GM12878 (cell line): ENCODE results near the gene IRF2BPL. TPM values are rescaled to one million over a fixed set of nuclear protein-coding genes. Genes with fewer than 3 reads are reported as not detected.

Experiments
- ATAC-seq: fragments of 200-7000 bp; cut with Tn5 transposase; 3 replicates; pipeline ENCODE4 v1.9.1; 2020; ENCODE audit warnings: mild to moderate bottlenecking, moderate library complexity
- BruUV-seq: library from RNA; stranded (reverse); fragments of 400-500 nt; replicated peaks from 2 replicates; lab custom pipeline; 2021; lab: Mats Ljungman, UMichigan
- CTCF ChIA-PET: fragments of 300-600 bp; sonication (Branson Sonifier 250); formaldehyde crosslinking; extraction: SDS; loops from one replicate; lab custom pipeline; 2021; ENCODE audit warnings: inconsistent platforms; lab: Yijun Ruan, JAX
- POLR2A ChIA-PET: fragments of 350-600 bp; formaldehyde crosslinking; extraction: SDS; loops from one replicate; lab custom pipeline; 2021; ENCODE audit warnings: inconsistent platforms; lab: Charles Lee
- RAD21 ChIA-PET: fragments of 300-600 bp; sonication (Branson Sonifier 250); formaldehyde crosslinking; loops from one replicate; lab custom pipeline; 2023; ENCODE audit warnings: antibody characterized with exemption; ENCODE audit not compliant: unreplicated experiment; lab: Charles Lee
- SMC1A ChIA-PET: fragments of 300-600 bp; sonication (Branson Sonifier 250); formaldehyde crosslinking; loops from one replicate; lab custom pipeline; 2023; ENCODE audit not compliant: unreplicated experiment, uncharacterized antibody; lab: Charles Lee
- DNase-seq: peaks from one replicate; pipeline ENCODE4 v3.0.0-alpha.2; 2011; ENCODE audit warnings: low read depth, low spot score
- FAIRE-seq: peaks from 3 replicates; lab custom pipeline; 2011; peaks lifted over from hg19 to GRCh38; lab: Jason Lieb, UNC
- H2AFZ ChIP-seq: 2 replicates; pipeline ENCODE4 v1.6.0; 2011; ENCODE audit warnings: low read depth, low read length, control low read depth; ENCODE audit not compliant: control insufficient read depth
- H3K27ac ChIP-seq: 2 replicates; pipeline ENCODE4 v1.5.1; 2011; ENCODE audit warnings: control low read depth; ENCODE audit not compliant: control insufficient read depth, insufficient read depth
- H3K27me3 ChIP-seq, 2 experiments: replicated peaks in 1 of 2; 2 replicates each; pipeline versions ENCODE4 v1.6.0 to v1.6.1; 2011; ENCODE audit warnings: low read length in 1 of 2; ENCODE audit not compliant: control insufficient read depth in 2 of 2, insufficient read depth in 2 of 2
- H3K36me3 ChIP-seq, 2 experiments: 2 replicates each; pipeline ENCODE4 v1.5.1; 2011; ENCODE audit warnings: low read length in 1 of 2; ENCODE audit not compliant: control insufficient read depth in 2 of 2, insufficient read depth in 2 of 2
- H3K4me1 ChIP-seq: 2 replicates; pipeline ENCODE4 v1.6.1; 2011; ENCODE audit warnings: mild to moderate bottlenecking, low read length, moderate library complexity, mixed read lengths; ENCODE audit not compliant: control insufficient read depth, insufficient read depth
- H3K4me2 ChIP-seq: 2 replicates; pipeline ENCODE4 v1.6.0; 2011; ENCODE audit warnings: control low read depth; ENCODE audit not compliant: control insufficient read depth, insufficient read depth
- H3K4me3 ChIP-seq: fragments of 200-600 bp; sonication (generic); 2 replicates; pipeline ENCODE4 v1.5.1; 2016
- H3K79me2 ChIP-seq: 2 replicates; pipeline ENCODE4 v1.6.0; 2011; ENCODE audit warnings: low read length; ENCODE audit not compliant: control insufficient read depth, insufficient read depth
- H3K9ac ChIP-seq: 2 replicates; pipeline ENCODE4 v1.8.0; 2011; ENCODE audit warnings: low read length, control low read depth, mixed read lengths; ENCODE audit not compliant: control insufficient read depth, insufficient read depth
- H3K9me3 ChIP-seq: replicated peaks from 3 replicates; pipeline ENCODE4 v1.5.1; 2011; ENCODE audit warnings: mild to moderate bottlenecking, low read length; ENCODE audit not compliant: control insufficient read depth, insufficient read depth
- H4K20me1 ChIP-seq: 2 replicates; pipeline ENCODE4 v1.6.0; 2011; ENCODE audit not compliant: control insufficient read depth, insufficient read depth
- CEBPZ ChIP-seq: fragments of 150-350 bp; IDR thresholded peaks from 2 replicates; pipeline ENCODE4 v1.6.1; 2016; ENCODE audit warnings: low read depth, low read length
- POLR2A ChIP-seq: IDR thresholded peaks from 2 replicates; pipeline ENCODE4 v1.6.1; 2011; ENCODE audit warnings: low read depth, mild to moderate bottlenecking, low read length
- POLR2AphosphoS5 ChIP-seq: IDR thresholded peaks from 2 replicates; pipeline ENCODE4 v1.6.1; 2011; ENCODE audit warnings: mild to moderate bottlenecking, low read length, inconsistent platforms
- WGBS: methylation state at CpG from one replicate; pipeline ENCODE4 v1.1.6; 2016; ENCODE audit warnings: low lambda C conversion rate; ENCODE audit not compliant: insufficient replicate concordance, insufficient coverage; ENCODE audit errors: missing lambda C conversion rate; 5-methylcytosine and 5-hydroxymethylcytosine counted together
- in situ Hi-C: fragments of 300-500 bp; cut with MboI; formaldehyde crosslinking; loops from 9 replicates; pipeline ENCODE4 v1.14.3; 2018; ENCODE audit warnings: mixed read lengths
- intact Hi-C: fragments of 100-400 bp; cut with micrococcal nuclease; formaldehyde crosslinking; loops from one replicate; pipeline ENCODE4 v1.14.2; 2022; ENCODE audit not compliant: unreplicated experiment
- polyA plus RNA-seq, 11 experiments: library from polyadenylated mRNA; depleted of rRNA in 4 of 11; unstranded in 6 of 11; stranded (reverse) in 5 of 11; fragments of >200 nt; fragmentation: Nextera tagmentation in 4 of 11; fragmentation: Illumina TruSeq in 1 of 11; extraction: Ambion mirVana in 4 of 11; extraction: Trizol in 1 of 11; gene quantifications; 1 replicate in 1 of 11; 2 replicates in 10 of 11; pipeline versions ENCODE4 v1.2.1 to v1.2.3, GENCODE V29; 2011 to 2016; ENCODE audit warnings: inconsistent platforms in 2 of 11, missing spikeins in 2 of 11, low read depth in 1 of 11
- total RNA-seq, 4 experiments: library from RNA; depleted of rRNA in 3 of 4; stranded (reverse); fragments of >200 nt in 3 of 4; fragmentation: Illumina TruSeq in 1 of 4; extraction: Trizol in 1 of 4; gene quantifications; 2 replicates each; pipeline versions ENCODE4 v1.2.1 to v1.2.3, GENCODE V29; 2013 to 2021

The IRF2BPL gene
- total and polyA plus RNA-seq, 10 of the 15 experiments (the other 5 are each of a cell fraction or from before 2014, with no cell fraction given): 1.2 to 34.5 (median 3.1) TPM

GRCh38 chr14:77045238-77046162 is 17.0 kb upstream of the IRF2BPL start:
- H2AFZ ChIP-seq: no peak overlapping the region

More at GRCh38 chr14:77045238-77046162, 17.0 kb upstream of the IRF2BPL start:
- H3K4me1 ChIP-seq: peaks cover 41% of the 10 kb centered on the region
- ATAC-seq: no peak
- intact Hi-C loops (no loop called here), in situ Hi-C loops (no loop called here)
- H3K36me3 ChIP-seq: no peaks in the 10 kb centered on the region
- no peak for DNase-seq
- H4K20me1 ChIP-seq: no peaks in the 10 kb centered on the region
- no peaks in the 10 kb centered on the region for H3K79me2 ChIP-seq
- POLR2A ChIA-PET: interaction anchor here (0.7 to 10.4 kb wide), 7 partner anchors 13 to 170 kb away, joined by 3 to 173 read pairs (median 10); partner anchors contain the start of gene IRF2BPL
- H3K27ac ChIP-seq: no peak overlapping the region
- RAD21 ChIA-PET: interaction anchor here (0.9 to 7.7 kb wide), 16 partner anchors 8 to 169 kb away, joined by 3 to 125 read pairs (median 8); partner anchors contain the start of gene IRF2BPL
- no peak for FAIRE-seq
- no peaks in the 10 kb centered on the region for H3K27me3 ChIP-seq
- TF ChIP-seq POLR2A: no peak
- TF ChIP-seq CEBPZ: no peak
- TF ChIP-seq POLR2AphosphoS5: no peak
- TF ChIP-seq, all 136 proteins: peak for 0
- Histone ChIP-seq H3K9me3 (no peaks in the 10 kb centered on the region), H3K4me3 (no peak overlapping the region), H3K9ac (no peak overlapping the region), H3K4me2 (no peak overlapping the region)
- SMC1A ChIA-PET: interaction anchor here (1.0 to 8.4 kb wide), 24 partner anchors 9 to 177 kb away, joined by 3 to 172 read pairs (median 4); partner anchors contain the start of gene IRF2BPL
- CTCF ChIA-PET: interaction anchor here (0.9 to 8.9 kb wide), 17 partner anchors 8 to 169 kb away, joined by 3 to 72 read pairs (median 4); no protein-coding TSS in a partner anchor
- BruUV-seq: no TSS peak
- 81% methylated on average over 9 of the region's 9 CpGs for WGBS
